Stimulated activated CD4-positive, alpha-beta T cell treated with anti-CD3 and anti-CD28 coated beads, Interleukin-2, amount 100 ng/mL, for 24 hours (primary cell): ENCODE results near the gene PDIA4.
A peak's percentile ranks its signal among the peaks of the same experiment; 100 is the strongest.
"Not testable (repeated sequence)": the region's sequence is repeated elsewhere in the genome, so short reads cannot be mapped to it uniquely, and the experiment has no call there.

ENCODE experiments used
- DNase-seq, 2 donors: peaks; one replicate each; pipeline ENCODE4 v3.0.0-alpha.2; 2020

Gene PDIA4

GRCh38 chr7:149031353-149031910 is 3.1 kb upstream of the PDIA4 start:
- DNase-seq: no peak

GRCh38 chr7:149030439-149030838 is 2.1 kb upstream of the PDIA4 start:
- not testable (repeated sequence) for DNase-seq

GRCh38 chr7:149027611-149028345 is 527 bp downstream of the PDIA4 start:
- no peak for DNase-seq

DNA sequence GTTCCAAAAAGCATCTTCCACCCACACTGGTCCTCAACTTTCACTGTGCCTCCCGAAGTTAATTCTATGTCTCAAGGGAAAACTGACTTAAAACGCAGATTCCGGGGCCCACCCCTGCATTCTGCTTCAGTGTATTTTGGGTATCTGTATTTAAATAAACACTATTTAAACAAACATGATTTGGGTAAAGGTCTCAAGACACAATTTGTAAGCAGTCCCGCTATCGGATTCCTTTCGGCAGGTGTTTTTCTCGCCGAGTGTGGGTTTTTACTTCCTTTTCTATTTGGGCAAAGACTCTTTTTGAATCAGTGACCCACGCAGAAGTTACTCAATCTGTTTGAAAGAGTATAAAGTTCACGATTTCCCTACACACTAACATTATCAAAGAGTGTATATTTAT is 1.2 kb downstream of the PDIA4 start:
- no peak for DNase-seq

GRCh38 chr7:149023662-149024061 is 4.6 kb downstream of the PDIA4 start:
- no peak for DNase-seq

DNA sequence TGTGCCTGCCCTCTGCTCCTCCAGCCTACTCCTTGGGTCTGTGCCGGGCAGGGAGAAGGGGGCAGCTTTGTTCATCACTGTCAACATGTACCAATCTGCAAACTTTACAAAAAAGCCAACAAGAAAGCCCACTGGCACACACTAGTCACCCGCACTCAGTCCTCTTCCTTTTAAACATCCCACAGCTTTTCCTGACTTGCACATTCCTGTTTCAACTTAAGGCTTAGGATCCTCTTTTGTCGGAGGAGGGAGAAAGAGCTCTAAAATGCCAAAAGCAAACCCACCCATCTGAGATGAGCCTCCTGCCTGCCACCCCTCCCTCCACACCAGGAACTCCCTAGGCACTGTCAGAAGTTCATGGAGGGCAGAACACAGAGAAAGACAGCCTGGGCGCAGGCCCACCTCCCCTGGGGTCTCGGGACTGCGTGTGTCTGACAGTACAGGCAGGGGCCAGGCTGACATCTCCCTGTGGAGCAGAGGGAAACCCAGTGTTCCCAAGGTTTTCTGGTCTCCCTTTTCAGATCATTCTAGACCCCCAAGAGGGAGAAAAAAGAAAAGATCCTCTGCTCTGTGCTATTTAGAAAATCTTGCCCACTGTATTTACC is 5.4 kb downstream of the PDIA4 start:
- DNase-seq: no peak

GRCh38 chr7:149021725-149022062 is 6.6 kb downstream of the PDIA4 start:
- DNase-seq: no peak

DNA sequence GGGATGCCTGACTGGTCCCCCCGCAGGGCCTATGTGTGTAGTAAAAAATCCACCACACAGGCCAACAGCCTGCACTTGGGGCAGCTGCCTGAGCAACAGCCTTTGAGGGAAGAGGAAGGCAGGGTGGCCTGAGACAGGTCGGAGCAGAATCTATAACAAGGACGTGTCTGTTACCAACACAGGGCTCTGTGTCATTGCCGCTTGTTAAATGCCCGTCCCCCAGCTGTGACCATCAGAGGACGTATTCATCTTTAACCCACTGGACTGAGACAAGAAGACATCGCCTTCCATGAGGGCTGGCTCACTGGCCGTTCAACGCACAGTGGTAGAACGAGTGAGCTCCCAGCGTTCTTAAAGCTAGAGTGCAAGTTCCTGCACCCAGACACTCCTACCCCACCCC is 7.8 kb downstream of the PDIA4 start:
- DNase-seq: no peak

GRCh38 chr7:149016876-149017275 is 11.4 kb downstream of the PDIA4 start:
- DNase-seq: no peak

DNA sequence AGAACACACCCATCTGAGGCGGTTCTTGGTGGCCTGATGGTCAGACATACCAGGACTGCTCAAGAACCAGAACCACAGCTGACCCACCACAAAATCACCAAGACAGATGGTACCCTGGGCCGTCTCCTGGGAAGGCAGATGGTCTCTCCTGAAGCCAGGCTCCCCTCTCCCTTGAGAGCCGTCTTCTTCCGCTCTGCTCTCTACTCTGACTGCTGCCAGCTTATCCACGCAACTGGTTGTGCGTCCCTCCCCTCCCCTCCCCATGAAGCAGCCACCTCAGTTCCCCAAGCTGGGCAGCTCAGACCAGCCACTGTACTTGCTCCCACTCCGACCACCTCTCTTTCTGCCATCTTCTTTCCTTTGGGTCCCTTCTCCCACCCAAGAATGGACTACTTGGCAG is 14.0 kb downstream of the PDIA4 start:
- DNase-seq: no peak

- no peak for DNase-seq
These were observed 14.4 kb downstream of the PDIA4 start for GRCh38 chr7:149013876-149014275.

GRCh38 chr7:149012730-149013129 is 15.6 kb downstream of the PDIA4 start:
- DNase-seq: not testable (repeated sequence)

DNA sequence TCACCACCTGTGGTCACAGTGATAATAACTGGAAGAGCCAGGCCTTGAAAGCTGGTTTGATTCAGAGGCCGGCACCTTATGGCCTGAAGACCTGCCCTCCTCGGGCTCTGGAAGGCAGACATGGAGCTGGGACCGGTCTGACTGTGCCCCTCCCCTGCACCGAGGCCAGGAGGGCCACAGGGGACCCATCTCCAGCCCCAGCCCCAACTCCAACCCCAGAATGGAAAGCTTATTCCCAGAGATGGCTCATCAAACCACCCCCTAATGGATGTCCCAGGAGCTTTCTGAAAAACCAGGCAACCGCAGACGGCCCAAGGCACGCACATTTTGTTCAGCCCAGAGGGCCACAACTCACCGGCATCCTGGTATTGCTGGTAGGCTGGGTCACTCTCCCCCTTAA is 16.8 kb downstream of the PDIA4 start:
- no peak for DNase-seq

DNA sequence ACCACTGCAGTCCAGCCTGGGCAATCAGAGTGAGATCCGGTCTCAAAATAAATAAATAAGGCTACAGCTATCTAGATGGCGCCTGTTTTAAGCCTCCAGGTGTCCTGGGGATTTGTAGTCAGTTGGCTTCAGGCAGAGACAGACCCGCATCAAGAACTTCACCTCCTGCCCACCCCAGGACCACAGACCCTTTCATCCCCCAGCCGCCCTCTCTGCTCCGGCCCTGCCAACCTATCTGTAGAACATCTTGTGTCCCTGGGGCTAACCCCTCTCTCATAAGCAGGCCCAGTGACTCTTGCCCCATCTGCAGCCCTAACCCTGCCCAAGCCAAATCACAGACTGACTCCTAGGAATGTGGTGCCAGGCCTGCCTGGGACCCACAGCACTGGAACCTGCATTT is 17.9 kb downstream of the PDIA4 start:
- DNase-seq: no peak

- DNase-seq: no peak
These were observed 18.8 kb downstream of the PDIA4 start for GRCh38 chr7:149009527-149009926.

DNA sequence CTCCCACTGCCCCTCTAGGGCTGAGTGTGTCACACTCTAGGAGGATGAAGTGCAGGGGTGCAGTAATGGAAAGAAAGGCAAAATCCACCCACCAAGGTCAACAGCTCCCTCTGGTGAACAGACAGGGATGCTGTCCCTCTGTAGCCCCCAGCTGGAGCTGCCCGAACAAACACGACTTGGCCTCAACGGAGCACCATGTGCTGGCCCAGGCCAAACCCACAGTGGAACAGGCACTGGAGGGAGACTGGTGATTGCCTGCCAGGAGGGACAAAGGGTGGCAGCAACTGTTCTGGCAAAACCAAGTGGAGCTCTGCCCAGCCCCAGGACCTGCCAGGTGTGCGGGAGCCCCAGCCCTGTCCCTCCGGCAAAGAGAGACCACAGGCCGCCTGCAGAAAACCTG is 20.7 kb downstream of the PDIA4 start:
- DNase-seq: no peak

DNA sequence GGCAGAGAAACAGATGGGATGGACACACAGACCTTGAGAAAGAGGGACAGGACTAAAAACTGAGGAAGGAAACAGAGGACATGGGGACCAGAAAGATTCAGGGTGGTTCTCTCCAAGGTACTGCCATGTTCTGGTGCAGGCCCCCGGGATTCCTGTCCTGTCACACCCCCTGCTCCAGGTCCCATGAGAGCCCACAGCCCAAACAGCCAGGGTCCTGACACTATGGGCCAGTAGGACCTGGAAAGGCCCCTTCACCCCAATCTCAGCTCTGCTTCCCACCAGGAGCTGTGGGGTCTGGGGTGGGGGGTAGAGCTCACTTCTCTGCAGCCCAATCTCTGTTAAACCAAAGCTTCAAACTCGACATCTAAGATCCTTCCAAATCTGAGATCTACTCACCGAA is 21.2 kb downstream of the PDIA4 start:
- DNase-seq: no peak

DNA sequence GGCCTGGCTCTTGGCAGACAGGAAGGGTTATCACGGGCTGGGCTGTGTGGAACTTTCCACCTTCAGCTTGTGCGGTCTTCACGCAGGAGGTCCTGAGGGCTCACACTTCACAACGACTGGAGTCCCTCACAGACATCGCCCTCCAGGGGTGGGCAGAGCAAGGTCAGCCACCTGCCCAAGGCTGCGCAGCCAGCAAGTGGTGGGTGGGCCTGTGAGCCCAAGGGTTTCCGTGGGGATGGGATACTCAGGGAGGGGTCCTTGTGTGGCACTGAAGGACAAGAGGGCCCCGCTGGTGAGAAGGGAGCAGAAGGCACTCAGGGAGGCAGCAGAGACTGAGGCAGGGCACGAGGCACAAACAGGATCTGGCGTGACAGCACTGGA is 22.0 kb downstream of the PDIA4 start:
- no peak for DNase-seq

DNA sequence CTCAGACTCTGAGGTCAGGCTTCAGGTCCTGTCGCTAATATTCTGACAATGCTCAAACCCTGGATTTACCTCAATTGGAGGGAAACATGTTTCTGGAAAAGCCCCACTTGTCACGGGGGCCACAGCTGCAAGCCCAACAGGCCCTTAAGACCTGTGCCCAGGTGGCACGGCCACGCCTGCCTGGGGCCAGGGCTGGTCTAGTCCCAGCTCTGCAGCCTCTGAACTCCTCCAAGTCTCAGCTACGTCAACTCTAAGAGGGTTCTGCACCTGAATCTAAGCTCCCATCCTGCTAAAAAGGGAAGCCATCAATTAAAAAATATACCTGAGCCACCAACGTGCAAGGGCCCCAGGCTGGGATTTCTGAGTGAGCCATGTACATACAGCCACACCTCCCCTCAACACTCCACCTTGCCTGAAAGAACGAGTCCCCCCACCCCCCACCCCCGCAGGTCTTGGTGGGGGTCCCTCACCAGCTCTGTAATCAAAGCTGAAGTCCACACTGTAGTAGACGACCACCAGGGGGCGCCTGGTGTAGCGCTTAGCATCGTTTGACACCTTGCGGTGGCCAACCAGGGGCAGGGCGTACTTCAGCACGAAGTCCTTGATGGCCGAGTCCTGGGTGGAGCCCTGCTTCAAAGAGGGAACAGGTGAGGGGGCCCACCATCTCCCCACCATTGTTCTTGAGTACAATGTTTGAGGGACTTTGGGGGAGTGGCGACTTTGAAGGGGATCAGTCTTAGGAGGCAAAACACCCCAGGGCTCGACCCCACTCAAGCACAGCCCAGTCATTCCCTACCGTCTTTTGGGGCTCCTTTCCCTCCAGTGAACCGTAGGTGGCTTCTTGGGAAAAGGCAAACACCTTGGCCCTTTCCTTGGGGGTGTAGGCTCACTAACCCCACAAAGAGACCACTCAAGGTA is 22.6 kb downstream of the PDIA4 start:
- peak; percentile 87 to 88 for DNase-seq

DNA sequence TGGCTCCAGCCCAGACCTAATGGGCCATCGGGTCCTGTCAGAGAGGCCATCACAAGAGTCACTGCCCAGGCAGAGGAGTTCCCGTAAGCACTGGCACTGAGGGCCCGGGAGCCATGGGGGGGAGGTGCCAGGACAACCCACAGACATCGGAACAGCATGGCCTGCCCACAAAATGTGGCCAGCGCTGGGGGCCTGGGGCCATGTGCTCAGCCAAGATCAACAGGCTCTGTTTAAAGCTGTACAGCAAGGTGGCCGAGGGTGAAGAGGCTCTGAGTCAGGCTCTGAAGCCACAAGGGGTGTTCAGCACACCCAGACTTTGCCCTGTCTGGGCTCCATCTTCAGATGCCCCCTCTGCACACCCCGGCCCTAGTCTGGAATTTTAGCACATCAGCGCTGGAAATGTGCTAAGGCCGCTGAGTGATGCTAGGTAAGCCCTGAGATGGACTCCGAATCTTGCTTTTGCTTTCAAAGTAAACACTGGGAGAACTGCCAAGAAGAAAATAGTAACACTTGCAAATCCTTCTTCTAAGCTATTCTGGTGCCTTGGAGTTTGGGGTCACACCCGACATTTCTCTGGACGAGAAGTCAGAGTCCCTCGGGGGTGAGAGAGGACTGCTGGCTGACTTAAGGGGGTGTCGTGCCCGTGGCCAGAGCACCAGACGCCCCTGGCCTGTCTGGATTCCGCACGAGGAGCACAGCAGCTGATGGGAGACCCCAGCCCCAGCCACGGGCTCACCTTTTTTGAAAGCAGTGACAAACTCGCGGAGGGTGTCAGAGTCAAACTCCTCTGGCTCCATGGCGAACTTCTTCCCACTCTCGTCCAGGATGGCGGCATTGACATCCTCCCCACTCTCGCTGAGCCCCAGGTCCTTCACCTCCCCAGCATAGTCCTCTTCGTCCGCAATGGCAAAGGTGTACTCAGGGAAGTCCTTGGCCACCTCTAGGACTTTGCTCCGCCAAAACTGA is 23.6 kb downstream of the PDIA4 start:
- DNase-seq: no peak

- no peak for DNase-seq
These were observed 24.6 kb downstream of the PDIA4 start for GRCh38 chr7:149003560-149004305.

GRCh38 chr7:149003018-149003417 is 25.3 kb downstream of the PDIA4 start:
- DNase-seq: no peak
